K562 (cell line): Measurements from ENCODE around the gene CBLL1.

Experiments used
- GABPA ChIP-seq: fragments of 200-800 bp; sonication (Bioruptor generic); conservative IDR thresholded peaks from 2 replicates; pipeline ENCODE4 v1.6.1; 2016; ENCODE audit warnings: low read depth, missing genetic modification characterization, missing compliant biosample characterization
- HINFP ChIP-seq: fragments of 450-650 bp; conservative IDR thresholded peaks from 2 replicates; pipeline ENCODE4 v1.6.1; 2016; ENCODE audit warnings: missing genetic modification characterization, low read depth, mild to moderate bottlenecking, control low read depth, missing compliant biosample characterization
- ZBTB1 ChIP-seq: sonication (generic); formaldehyde crosslinking; IDR thresholded peaks from 2 replicates; pipeline ENCODE4 v1.8.1; 2023; ENCODE audit warnings: missing genetic modification reagents, low read depth, mild to moderate bottlenecking, borderline replicate concordance
- ZNF12 ChIP-seq: sonication (generic); formaldehyde crosslinking; IDR thresholded peaks from 2 replicates; pipeline ENCODE4 v1.4.0; 2020; ENCODE audit warnings: mild to moderate bottlenecking, missing genetic modification reagents
- TF ChIP-seq, protein P1 (sequence below): sonication (generic); formaldehyde crosslinking; IDR thresholded peaks from 2 replicates; pipeline ENCODE4 v1.9.0; 2022; ENCODE audit warnings: mild to moderate bottlenecking, missing genetic modification reagents
- TF ChIP-seq, protein P2 (sequence below): fragments of 250-450 bp; sonication (Bioruptor Pico); IDR thresholded peaks from 2 replicates; pipeline ENCODE4 v1.8.0; 2021; ENCODE audit warnings: moderate library complexity, mild to moderate bottlenecking, inconsistent platforms

DNA sequence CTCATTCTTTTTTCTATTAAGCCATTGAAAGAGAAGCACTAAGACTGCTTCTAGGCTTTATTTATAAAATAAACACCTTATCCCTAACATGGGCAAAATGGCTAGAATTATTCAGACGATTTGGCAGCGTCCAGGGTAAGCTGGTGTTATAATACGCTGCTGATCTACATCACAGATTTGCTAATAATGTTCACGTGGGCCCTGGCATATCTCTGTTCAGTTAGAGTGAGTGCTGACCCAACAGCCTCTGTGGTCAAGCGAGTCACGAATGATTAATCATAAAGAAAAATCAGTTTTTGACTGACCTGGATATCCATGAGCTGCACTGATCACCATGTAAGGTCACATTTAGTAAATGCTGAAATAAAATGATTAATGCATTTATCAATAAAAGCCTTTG is 28.4 kb upstream of the CBLL1 start:
- TF ChIP-seq, protein P1, sequence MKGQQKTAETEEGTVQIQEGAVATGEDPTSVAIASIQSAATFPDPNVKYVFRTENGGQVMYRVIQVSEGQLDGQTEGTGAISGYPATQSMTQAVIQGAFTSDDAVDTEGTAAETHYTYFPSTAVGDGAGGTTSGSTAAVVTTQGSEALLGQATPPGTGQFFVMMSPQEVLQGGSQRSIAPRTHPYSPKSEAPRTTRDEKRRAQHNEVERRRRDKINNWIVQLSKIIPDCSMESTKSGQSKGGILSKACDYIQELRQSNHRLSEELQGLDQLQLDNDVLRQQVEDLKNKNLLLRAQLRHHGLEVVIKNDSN (CRISPR knock-in tag) = no peak
- TF ChIP-seq ZBTB1 (CRISPR knock-in tag) (no peak), ZNF12 (CRISPR knock-in tag) (no peak), GABPA (tag) (no peak), HINFP (tag) (no peak)
- TF ChIP-seq, protein P2, sequence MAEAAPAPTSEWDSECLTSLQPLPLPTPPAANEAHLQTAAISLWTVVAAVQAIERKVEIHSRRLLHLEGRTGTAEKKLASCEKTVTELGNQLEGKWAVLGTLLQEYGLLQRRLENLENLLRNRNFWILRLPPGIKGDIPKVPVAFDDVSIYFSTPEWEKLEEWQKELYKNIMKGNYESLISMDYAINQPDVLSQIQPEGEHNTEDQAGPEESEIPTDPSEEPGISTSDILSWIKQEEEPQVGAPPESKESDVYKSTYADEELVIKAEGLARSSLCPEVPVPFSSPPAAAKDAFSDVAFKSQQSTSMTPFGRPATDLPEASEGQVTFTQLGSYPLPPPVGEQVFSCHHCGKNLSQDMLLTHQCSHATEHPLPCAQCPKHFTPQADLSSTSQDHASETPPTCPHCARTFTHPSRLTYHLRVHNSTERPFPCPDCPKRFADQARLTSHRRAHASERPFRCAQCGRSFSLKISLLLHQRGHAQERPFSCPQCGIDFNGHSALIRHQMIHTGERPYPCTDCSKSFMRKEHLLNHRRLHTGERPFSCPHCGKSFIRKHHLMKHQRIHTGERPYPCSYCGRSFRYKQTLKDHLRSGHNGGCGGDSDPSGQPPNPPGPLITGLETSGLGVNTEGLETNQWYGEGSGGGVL (CRISPR knock-in tag) = no peak
